Retinal pigment epithelial cell (primary cell): ENCODE results near the gene OR2Y1.

Experiments
- DNase-seq: peaks from one replicate; pipeline ENCODE4 v3.0.0-alpha.2; 2010; ENCODE audit warnings: low read depth
- H3K4me3 ChIP-seq: 2 replicates; pipeline ENCODE4 v1.5.1; 2011; ENCODE audit warnings: mild to moderate bottlenecking, low read length, control low read depth, moderate library complexity
- TF ChIP-seq, protein P1 (sequence below): conservative IDR thresholded peaks from 2 replicates; pipeline ENCODE4 v1.5.1; 2011; ENCODE audit warnings: low read depth, low read length, control low read depth, inconsistent platforms

Gene OR2Y1

DNA sequence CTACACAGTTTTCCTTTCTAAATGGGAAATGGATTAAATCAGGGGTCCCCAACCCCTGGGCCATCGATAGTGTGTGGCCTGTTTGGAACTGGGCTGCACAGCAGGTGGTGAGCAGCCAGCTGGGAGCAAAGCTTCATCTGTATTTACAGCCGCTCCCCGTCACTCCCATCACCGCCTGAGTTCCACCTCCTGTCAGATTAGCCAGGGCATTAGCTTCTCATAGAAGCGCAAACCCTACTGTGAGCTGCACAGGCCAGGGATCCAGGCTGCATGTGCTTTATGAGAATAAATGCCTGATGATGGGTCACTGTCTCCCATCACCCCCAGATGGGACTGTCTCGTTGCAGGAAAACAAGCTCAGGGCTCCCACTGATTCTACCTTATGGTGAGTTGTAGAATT is 49.3 kb downstream of the OR2Y1 start:
- DNase-seq, result no peak
- TF ChIP-seq, protein P1, sequence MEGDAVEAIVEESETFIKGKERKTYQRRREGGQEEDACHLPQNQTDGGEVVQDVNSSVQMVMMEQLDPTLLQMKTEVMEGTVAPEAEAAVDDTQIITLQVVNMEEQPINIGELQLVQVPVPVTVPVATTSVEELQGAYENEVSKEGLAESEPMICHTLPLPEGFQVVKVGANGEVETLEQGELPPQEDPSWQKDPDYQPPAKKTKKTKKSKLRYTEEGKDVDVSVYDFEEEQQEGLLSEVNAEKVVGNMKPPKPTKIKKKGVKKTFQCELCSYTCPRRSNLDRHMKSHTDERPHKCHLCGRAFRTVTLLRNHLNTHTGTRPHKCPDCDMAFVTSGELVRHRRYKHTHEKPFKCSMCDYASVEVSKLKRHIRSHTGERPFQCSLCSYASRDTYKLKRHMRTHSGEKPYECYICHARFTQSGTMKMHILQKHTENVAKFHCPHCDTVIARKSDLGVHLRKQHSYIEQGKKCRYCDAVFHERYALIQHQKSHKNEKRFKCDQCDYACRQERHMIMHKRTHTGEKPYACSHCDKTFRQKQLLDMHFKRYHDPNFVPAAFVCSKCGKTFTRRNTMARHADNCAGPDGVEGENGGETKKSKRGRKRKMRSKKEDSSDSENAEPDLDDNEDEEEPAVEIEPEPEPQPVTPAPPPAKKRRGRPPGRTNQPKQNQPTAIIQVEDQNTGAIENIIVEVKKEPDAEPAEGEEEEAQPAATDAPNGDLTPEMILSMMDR, result no peak
- H3K4me3 ChIP-seq, result no peak overlapping the region

DNA sequence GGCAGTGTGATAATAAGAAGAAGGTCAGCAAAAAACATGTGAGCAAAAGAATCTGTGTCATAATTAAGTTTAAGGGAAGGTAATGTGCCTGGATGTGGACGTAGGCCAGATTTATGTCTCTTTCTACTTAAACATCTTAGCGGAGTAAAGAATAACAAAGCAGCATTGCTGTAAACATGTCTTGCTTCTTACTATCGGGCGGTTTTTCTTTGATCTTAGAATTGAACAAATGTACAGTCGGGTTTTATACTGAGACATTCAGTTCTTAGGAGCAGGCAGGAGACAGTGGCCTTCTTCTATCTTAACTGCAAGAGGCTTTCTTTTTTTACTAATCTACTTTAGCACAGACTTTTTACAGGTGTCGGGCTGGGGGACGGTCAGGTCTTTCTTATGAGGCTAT is 50.1 kb downstream of the OR2Y1 start:
- no peak overlapping the region for H3K4me3 ChIP-seq
- TF ChIP-seq, protein P1, result no peak
- DNase-seq, result no peak
